CD4-positive, alpha-beta T cell treated with Interferon gamma for 1 hour (primary cell): ENCODE data around the gene RNPEP.
A peak's percentile ranks its signal among the peaks of the same experiment; 100 is the strongest.

Source experiments
- DNase-seq: peaks from one replicate; pipeline ENCODE4 v3.0.0-alpha.2; 2020

The RNPEP gene

GRCh38 chr1:201964261-201964660, 18.2 kb upstream of the RNPEP start:
- DNase-seq = no peak

DNA sequence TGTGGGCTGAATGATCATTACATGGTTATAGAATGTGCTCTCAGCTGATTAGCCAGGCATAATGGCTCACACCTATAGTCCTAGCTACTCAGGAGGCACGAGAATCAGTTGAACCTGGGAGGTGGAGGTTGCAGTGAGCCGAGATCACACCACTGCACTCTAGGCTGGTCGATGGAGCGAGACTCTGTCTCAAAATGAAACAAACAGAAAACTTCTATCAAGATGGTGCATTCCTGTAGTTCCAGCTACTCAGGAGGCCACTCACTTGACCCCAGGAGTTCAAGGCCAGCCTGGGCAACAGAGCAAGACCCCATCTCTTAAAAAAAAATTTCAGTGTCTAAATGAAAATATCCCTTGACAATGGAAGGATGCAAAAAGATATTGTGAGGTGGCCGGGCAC, 16.3 kb upstream of the RNPEP start:
- DNase-seq = no peak

DNA sequence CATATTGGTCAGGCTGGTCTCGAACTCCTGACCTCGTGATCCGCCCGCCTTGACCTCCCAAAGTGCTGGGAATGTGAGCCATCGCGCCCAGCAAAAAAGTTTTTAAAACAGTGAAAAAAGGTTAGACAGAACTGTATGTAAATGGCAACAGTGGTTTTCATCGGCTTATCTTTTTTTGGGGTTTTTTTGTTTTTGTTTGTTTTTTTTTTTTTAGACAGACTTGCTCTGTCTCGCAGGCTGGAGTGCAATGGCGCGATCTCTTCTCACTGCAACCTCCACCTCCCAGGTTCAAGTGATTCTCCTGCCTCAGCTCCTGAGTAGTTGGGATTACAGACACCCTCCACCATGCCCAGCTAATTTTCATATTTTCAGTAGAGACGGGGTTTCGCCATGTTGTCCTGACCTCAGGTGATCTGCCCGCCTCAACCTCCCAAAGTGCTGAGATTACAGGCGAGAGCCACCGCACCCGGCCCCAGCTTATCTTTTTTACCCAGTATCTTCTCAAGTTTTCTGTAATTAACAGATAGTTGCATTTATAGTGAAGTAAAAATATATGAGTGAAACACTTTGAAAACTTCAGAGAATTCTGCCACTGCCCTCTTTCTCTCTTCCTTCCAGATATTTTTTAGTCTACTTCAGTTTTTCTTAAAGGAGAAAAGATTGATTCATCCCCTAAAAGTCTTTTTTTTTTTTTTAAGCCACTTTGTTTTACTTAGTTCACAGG, 14.1 kb upstream of the RNPEP start:
- DNase-seq = no peak

GRCh38 chr1:201970334-201971159, 11.9 kb upstream of the RNPEP start:
- no peak for DNase-seq

GRCh38 chr1:201982082-201982622, 296 bp upstream of the RNPEP start:
- DNase-seq = peak; percentile 63

DNA sequence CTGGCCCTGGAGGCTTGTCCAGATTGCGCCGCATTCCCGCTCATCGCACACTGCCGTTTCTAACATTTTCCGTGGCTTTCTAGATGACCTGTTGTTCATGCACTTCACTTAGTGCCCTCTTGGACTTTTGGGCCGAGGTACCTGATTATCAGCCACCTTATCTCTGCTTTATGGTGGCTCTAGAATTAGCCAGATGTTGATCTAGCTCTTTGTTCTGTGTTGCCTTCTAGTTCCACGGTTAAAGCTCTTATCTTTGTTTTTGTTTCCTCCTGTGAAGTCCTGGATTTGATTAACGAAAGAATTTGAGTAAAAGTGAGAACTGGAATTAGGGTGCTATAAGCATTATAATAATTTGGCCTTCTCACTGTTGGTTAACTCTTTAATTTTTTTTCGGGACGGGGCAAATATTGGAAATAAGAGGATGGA, 945 bp downstream of the RNPEP start:
- no peak for DNase-seq

GRCh38 chr1:201984446-201984845, 2.0 kb downstream of the RNPEP start:
- no peak for DNase-seq

DNA sequence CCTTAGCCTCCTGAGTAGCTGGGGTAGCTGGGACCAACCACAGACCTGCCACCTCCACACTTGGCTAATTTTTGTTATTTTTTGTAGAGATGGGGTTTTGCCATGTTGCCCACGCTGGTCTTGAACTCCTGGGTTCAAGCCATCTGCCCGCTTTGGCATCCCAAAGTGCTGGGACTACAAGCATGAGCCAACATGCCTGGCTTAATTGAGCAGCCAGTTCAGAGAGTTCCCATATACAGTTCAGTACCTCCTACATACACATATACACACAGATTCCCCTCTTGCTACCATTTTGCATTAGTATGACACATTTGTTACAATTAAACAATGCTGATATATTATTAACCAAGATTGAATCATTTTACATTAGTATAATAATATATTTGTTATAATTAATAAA, 2.9 kb downstream of the RNPEP start:
- no peak for DNase-seq

- no peak for DNase-seq
These were observed 6.2 kb downstream of the RNPEP start for GRCh38 chr1:201988601-201989000.

DNA sequence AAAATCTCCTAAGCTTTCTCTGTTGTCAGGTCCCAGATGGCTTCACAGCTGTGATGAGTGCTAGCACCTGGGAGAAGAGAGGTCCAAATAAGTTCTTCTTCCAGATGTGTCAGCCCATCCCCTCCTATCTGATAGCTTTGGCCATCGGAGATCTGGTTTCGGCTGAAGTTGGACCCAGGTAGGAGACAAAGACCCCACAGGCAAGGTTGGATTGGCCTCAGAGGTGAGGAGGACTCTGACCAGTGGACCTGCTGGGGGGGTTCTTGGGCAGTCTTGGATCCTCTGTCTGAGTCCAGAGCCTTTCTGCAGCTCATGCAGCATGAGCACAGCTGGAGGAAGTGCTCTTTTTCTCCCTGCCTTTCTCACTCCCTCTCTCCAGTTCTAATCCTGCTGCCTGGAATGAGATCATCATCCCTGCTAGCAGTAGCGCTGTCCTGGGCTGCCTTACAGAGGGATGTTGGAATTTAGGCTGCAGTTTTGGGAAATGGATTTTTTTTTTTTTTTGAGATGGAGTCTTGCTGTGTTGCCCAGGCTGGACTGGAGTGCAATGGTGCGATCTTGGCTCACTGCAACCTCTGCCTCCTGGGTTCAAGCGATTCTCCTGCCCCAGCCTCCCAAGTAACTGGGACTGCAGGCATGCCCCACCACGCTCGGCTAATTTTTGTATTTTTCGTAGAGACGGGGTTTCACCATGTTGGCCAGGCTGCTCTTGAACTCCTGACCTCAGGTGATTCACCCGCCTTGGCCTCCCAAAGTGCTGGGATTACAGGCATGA, 7.1 kb downstream of the RNPEP start:
- DNase-seq = no peak

GRCh38 chr1:201990427-201990826, 8.0 kb downstream of the RNPEP start:
- no peak for DNase-seq

GRCh38 chr1:201999625-202000238, 17.3 kb downstream of the RNPEP start:
- no peak for DNase-seq

GRCh38 chr1:202002507-202002906, 20.1 kb downstream of the RNPEP start:
- DNase-seq = no peak

GRCh38 chr1:202004711-202005110, 22.3 kb downstream of the RNPEP start:
- no peak for DNase-seq

- DNase-seq = no peak
These were observed 23.5 kb downstream of the RNPEP start for GRCh38 chr1:202005958-202006357.

- DNase-seq = no peak
These were observed 24.9 kb downstream of the RNPEP start for GRCh38 chr1:202007304-202007703.

GRCh38 chr1:202007805-202008489, 25.5 kb downstream of the RNPEP start:
- no peak for DNase-seq

DNA sequence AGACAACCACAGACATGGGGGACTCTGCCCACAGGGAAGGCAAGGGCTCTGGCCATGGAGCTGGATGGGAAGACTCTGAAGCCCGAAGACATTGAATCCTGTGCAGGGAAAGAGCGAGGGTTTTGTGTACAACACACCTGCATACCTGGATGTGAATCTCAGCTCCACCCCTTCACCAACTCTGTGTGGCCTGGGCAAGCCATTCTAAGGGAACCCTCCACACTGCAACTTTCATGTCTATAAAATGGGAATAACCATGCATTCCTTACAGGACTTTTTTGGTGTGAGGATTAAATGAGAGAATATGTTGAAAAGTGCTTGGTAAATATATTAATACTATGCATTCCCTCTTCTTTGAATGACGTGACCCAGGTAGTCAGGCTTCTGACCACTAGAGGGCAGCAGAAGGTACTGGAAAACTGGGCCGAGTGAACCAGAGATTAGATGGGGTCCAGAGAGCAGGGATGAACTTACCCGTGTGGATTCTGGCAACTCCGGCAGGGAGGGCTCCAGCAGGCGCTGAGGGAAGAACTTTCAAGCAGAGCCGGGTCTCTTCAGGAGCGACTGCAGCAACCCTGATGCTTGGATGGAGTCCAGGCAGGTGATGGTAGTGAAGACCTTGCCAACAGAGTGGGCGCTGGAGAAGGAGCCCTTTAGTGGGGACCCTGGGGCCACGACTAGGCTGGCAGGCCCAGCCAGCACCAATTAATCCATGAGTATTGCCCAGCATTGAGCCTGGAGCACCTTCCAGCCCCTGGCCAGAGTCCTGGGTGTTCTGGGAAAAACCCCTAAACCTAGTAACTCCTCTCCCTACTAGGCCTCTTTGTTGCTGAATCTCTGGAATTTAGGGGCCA, 27.1 kb downstream of the RNPEP start:
- peak; percentile 36 for DNase-seq

DNA sequence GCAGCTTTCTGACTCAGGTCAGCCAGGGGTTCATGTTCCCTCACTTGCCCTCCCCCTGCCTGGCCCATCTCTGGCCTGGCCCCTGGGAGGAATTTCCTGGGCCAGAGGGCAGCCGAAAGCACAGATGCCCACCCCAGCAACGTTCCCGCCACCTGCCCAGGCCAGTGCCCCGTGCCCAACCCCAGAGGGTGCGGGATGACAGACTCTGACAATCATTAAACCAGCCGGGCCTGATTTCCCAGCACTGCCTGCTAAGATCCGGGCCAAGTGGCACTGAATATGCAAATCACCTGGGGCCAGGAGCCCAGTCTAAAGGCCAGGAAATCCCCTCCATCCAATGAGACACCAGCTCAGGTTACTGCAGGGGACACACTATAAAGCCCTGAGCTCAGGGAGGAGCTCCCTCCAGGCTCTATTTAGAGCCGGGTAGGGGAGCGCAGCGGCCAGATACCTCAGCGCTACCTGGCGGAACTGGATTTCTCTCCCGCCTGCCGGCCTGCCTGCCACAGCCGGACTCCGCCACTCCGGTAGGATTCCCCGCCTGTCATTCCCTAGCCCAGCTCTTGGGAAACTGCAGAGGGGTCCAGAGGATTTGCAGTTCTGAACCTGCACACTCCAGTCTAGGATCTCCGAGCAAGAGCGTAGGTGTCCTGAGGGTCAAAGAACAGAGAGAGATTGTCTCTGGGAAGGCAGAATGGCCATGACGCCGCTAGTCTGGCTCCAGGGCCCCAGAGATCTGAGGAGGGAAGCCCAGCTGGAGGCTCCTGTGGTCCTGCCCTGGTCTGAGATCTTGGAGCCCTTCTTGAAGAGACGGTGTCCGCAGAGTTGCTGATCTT, 27.9 kb downstream of the RNPEP start, which contains the start of gene ELF3:
ELF3 (plus strand) TSS at position 408 of the 836 bp plus-strand sequence. CDS start 550 bp downstream, outside the sequence.
- no peak for DNase-seq

DNA sequence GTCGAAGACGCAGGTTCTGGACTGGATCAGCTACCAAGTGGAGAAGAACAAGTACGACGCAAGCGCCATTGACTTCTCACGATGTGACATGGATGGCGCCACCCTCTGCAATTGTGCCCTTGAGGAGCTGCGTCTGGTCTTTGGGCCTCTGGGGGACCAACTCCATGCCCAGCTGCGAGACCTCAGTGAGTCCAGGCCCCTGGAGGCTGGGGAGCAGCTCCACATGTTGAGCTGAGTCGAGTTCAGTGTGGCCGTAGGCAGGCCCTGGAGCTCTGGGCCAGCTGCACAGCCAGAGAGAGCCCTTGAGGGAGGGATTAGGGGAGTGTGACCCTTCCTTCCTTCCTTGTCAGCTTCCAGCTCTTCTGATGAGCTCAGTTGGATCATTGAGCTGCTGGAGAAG, 29.5 kb downstream of the RNPEP start:
- no peak for DNase-seq
